ENCODE data around the gene TSPAN17.

DNA sequence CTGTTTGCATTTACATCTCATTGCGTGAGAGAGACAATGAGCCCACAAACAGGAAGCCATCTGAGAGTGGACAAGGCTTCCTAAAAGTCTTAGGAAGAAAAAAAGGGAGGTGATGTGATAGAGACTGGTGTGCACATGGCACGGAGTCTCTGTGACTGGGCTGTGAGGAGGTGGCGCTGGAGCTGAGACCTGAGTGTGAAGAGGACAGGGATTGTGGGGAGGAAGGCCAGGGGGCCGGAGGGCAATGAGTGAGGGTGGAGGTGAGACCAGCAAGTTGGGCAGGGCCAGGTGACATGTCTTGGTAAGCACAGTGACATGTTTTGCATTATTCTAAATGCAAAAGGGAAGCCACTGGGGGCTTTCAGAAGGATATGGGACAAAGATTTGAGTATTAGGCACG, 45.0 kb downstream of the TSPAN17 start:
- no peak for TF ChIP-seq MAFK (IDR thresholded peaks at IDR 0.05; ENCODE audit: partially characterized antibody)
- TF ChIP-seq, protein P1, sequence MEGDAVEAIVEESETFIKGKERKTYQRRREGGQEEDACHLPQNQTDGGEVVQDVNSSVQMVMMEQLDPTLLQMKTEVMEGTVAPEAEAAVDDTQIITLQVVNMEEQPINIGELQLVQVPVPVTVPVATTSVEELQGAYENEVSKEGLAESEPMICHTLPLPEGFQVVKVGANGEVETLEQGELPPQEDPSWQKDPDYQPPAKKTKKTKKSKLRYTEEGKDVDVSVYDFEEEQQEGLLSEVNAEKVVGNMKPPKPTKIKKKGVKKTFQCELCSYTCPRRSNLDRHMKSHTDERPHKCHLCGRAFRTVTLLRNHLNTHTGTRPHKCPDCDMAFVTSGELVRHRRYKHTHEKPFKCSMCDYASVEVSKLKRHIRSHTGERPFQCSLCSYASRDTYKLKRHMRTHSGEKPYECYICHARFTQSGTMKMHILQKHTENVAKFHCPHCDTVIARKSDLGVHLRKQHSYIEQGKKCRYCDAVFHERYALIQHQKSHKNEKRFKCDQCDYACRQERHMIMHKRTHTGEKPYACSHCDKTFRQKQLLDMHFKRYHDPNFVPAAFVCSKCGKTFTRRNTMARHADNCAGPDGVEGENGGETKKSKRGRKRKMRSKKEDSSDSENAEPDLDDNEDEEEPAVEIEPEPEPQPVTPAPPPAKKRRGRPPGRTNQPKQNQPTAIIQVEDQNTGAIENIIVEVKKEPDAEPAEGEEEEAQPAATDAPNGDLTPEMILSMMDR (IDR thresholded peaks at IDR 0.05): no peak
- TF ChIP-seq MAZ (IDR thresholded peaks at IDR 0.05; ENCODE audit: borderline replicate concordance, low read depth, low read length): no peak
- TF ChIP-seq EP300 (IDR thresholded peaks at IDR 0.05): no peak
- no peak for TF ChIP-seq POLR2A (IDR thresholded peaks at IDR 0.05; ENCODE audit: low read length)
- TF ChIP-seq RNF2 (IDR thresholded peaks at IDR 0.05; ENCODE audit: borderline replicate concordance, low read depth): no peak
- TF ChIP-seq, protein P2, sequence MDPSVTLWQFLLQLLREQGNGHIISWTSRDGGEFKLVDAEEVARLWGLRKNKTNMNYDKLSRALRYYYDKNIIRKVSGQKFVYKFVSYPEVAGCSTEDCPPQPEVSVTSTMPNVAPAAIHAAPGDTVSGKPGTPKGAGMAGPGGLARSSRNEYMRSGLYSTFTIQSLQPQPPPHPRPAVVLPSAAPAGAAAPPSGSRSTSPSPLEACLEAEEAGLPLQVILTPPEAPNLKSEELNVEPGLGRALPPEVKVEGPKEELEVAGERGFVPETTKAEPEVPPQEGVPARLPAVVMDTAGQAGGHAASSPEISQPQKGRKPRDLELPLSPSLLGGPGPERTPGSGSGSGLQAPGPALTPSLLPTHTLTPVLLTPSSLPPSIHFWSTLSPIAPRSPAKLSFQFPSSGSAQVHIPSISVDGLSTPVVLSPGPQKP (IDR thresholded peaks at IDR 0.05; ENCODE audit: low read depth, low read length): no peak
- no peak for TF ChIP-seq NPAS2 (CRISPR knock-in tag; IDR thresholded peaks at IDR 0.05; ENCODE audit: borderline replicate concordance)
- TF ChIP-seq PHF8 (IDR thresholded peaks at IDR 0.05; ENCODE audit: borderline replicate concordance, low read depth): no peak
- TF ChIP-seq, protein P3, sequence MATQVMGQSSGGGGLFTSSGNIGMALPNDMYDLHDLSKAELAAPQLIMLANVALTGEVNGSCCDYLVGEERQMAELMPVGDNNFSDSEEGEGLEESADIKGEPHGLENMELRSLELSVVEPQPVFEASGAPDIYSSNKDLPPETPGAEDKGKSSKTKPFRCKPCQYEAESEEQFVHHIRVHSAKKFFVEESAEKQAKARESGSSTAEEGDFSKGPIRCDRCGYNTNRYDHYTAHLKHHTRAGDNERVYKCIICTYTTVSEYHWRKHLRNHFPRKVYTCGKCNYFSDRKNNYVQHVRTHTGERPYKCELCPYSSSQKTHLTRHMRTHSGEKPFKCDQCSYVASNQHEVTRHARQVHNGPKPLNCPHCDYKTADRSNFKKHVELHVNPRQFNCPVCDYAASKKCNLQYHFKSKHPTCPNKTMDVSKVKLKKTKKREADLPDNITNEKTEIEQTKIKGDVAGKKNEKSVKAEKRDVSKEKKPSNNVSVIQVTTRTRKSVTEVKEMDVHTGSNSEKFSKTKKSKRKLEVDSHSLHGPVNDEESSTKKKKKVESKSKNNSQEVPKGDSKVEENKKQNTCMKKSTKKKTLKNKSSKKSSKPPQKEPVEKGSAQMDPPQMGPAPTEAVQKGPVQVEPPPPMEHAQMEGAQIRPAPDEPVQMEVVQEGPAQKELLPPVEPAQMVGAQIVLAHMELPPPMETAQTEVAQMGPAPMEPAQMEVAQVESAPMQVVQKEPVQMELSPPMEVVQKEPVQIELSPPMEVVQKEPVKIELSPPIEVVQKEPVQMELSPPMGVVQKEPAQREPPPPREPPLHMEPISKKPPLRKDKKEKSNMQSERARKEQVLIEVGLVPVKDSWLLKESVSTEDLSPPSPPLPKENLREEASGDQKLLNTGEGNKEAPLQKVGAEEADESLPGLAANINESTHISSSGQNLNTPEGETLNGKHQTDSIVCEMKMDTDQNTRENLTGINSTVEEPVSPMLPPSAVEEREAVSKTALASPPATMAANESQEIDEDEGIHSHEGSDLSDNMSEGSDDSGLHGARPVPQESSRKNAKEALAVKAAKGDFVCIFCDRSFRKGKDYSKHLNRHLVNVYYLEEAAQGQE (IDR thresholded peaks at IDR 0.05): no peak
